H9 (cell line): Measurements from ENCODE around the gene PLD3. TPM values are rescaled to one million over a fixed set of nuclear protein-coding genes. Genes with fewer than 3 reads are reported as not detected.

Experiments
- DNase-seq: peaks from one replicate; pipeline ENCODE4 v3.0.0-alpha.2; 2017
- H2AFZ ChIP-seq: one replicate; pipeline ENCODE4 v1.6.1; 2013; ENCODE audit warnings: mild to moderate bottlenecking, low read length, control low read depth, moderate library complexity
- H2AK5ac ChIP-seq: 2 replicates; pipeline ENCODE4 v1.6.1; 2013; ENCODE audit warnings: low read length, control low read depth, mixed read lengths; ENCODE audit not compliant: insufficient read length
- H2BK120ac ChIP-seq: one replicate; pipeline ENCODE4 v1.6.1; 2013; ENCODE audit warnings: low read depth, mild to moderate bottlenecking, low read length, control low read depth, inconsistent platforms; ENCODE audit not compliant: poor library complexity, severe bottlenecking
- H2BK12ac ChIP-seq: 2 replicates; pipeline ENCODE4 v1.6.1; 2013; ENCODE audit warnings: low read length, control low read depth, mixed read lengths, low read depth; ENCODE audit not compliant: insufficient read length
- H2BK15ac ChIP-seq: 2 replicates; pipeline ENCODE4 v1.6.1; 2013; ENCODE audit warnings: low read depth, low read length, control low read depth
- H2BK20ac ChIP-seq: one replicate; pipeline ENCODE4 v1.6.1; 2013; ENCODE audit warnings: low read depth, mild to moderate bottlenecking, low read length, control low read depth, inconsistent platforms; ENCODE audit not compliant: poor library complexity, severe bottlenecking
- H2BK5ac ChIP-seq: 2 replicates; pipeline ENCODE4 v1.6.1; 2013; ENCODE audit warnings: low read length, control low read depth, mixed read lengths; ENCODE audit not compliant: insufficient read length
- H3K14ac ChIP-seq: 2 replicates; pipeline ENCODE4 v1.6.1; 2013; ENCODE audit warnings: low read length, control low read depth; ENCODE audit not compliant: insufficient read depth
- H3K18ac ChIP-seq: 2 replicates; pipeline ENCODE4 v1.6.1; 2013; ENCODE audit warnings: low read depth, mild to moderate bottlenecking, mixed read lengths, low read length, control low read depth; ENCODE audit not compliant: insufficient read length
- H3K23ac ChIP-seq: 2 replicates; pipeline ENCODE4 v1.6.1; 2013; ENCODE audit warnings: low read length, control low read depth, mixed read lengths, low read depth; ENCODE audit not compliant: insufficient read length
- H3K23me2 ChIP-seq: 2 replicates; pipeline ENCODE4 v1.6.1; 2013; ENCODE audit warnings: low read depth, mild to moderate bottlenecking, mixed read lengths, low read length, control low read depth; ENCODE audit not compliant: insufficient read length, poor library complexity, severe bottlenecking
- H3K27ac ChIP-seq: 2 replicates; pipeline ENCODE4 v1.5.1; 2013; ENCODE audit warnings: low read length, control low read depth, mixed read lengths, low read depth; ENCODE audit not compliant: insufficient read length
- H3K27me3 ChIP-seq: 2 replicates; pipeline ENCODE4 v1.6.1; 2013; ENCODE audit warnings: low read length, control low read depth, inconsistent platforms; ENCODE audit not compliant: insufficient read depth
- H3K4ac ChIP-seq: 2 replicates; pipeline ENCODE4 v1.6.1; 2013; ENCODE audit warnings: low read depth, mild to moderate bottlenecking, control low read depth, inconsistent platforms, low read length, moderate library complexity
- H3K4me1 ChIP-seq: 2 replicates; pipeline ENCODE4 v1.6.1; 2013; ENCODE audit warnings: low read length, control low read depth, inconsistent platforms; ENCODE audit not compliant: insufficient read depth
- H3K4me2 ChIP-seq: 2 replicates; pipeline ENCODE4 v1.6.1; 2013; ENCODE audit warnings: low read length, control low read depth, mixed read lengths; ENCODE audit not compliant: insufficient read length, insufficient read depth
- H3K56ac ChIP-seq: 2 replicates; pipeline ENCODE4 v1.6.1; 2013; ENCODE audit warnings: low read depth, mild to moderate bottlenecking, mixed read lengths, low read length, control low read depth; ENCODE audit not compliant: insufficient read length
- H3K79me1 ChIP-seq: 2 replicates; pipeline ENCODE4 v1.6.1; 2013; ENCODE audit warnings: low read depth, mild to moderate bottlenecking, moderate library complexity, low read length, control low read depth, inconsistent platforms; ENCODE audit not compliant: insufficient read depth, poor library complexity, severe bottlenecking
- H3K79me2 ChIP-seq: 2 replicates; pipeline ENCODE4 v1.6.1; 2013; ENCODE audit warnings: low read length, control low read depth, inconsistent platforms; ENCODE audit not compliant: insufficient read depth
- H3K9ac ChIP-seq: 2 replicates; pipeline ENCODE4 v1.6.1; 2013; ENCODE audit warnings: low read length, control low read depth, mixed read lengths; ENCODE audit not compliant: insufficient read length; ENCODE audit errors: extremely low read depth
- H3K9me3 ChIP-seq: one replicate; pipeline ENCODE4 v1.6.1; 2013; ENCODE audit warnings: low read depth, low read length, inconsistent platforms; ENCODE audit not compliant: control insufficient read depth
- H3T11ph ChIP-seq: one replicate; pipeline ENCODE4 v1.6.1; 2013; ENCODE audit warnings: mild to moderate bottlenecking, low read length, control low read depth, inconsistent platforms
- H4K20me1 ChIP-seq: one replicate; pipeline ENCODE4 v1.6.1; 2013; ENCODE audit not compliant: control insufficient read depth, insufficient read length, insufficient read depth
- H4K5ac ChIP-seq: 2 replicates; pipeline ENCODE4 v1.6.1; 2013; ENCODE audit warnings: low read depth, mild to moderate bottlenecking, mixed read lengths, low read length, control low read depth; ENCODE audit not compliant: insufficient read length
- H4K8ac ChIP-seq: replicated peaks from 2 replicates; pipeline ENCODE4 v1.6.1; 2013; ENCODE audit warnings: low read length, control low read depth, mixed read lengths, low read depth; ENCODE audit not compliant: insufficient read length
- H4K91ac ChIP-seq: 2 replicates; pipeline ENCODE4 v1.6.1; 2013; ENCODE audit warnings: low read depth, mild to moderate bottlenecking, moderate library complexity, mixed read lengths, low read length, control low read depth; ENCODE audit not compliant: insufficient read length
- H3K27ac Mint-ChIP-seq, 3 experiments: 2 replicates in 2 of 3; 3 replicates in 1 of 3; pipeline ENCODE4 v1.8.0; 2020 to 2021; ENCODE audit warnings: mixed read lengths in 3 of 3, mild to moderate bottlenecking in 1 of 3, moderate library complexity in 1 of 3
- H3K27me3 Mint-ChIP-seq: 2 replicates; pipeline ENCODE4 v1.8.0; 2021; ENCODE audit warnings: low read depth, mild to moderate bottlenecking, moderate library complexity, mixed read lengths
- H3K36me3 Mint-ChIP-seq, 3 experiments: 2 replicates in 2 of 3; 3 replicates in 1 of 3; pipeline ENCODE4 v1.8.0; 2020 to 2021; ENCODE audit warnings: low read depth in 3 of 3, mixed read lengths in 3 of 3; ENCODE audit not compliant: insufficient read depth in 1 of 3
- H3K4me1 Mint-ChIP-seq, 2 experiments: 2 replicates each; pipeline ENCODE4 v1.8.0; 2020; ENCODE audit warnings: mixed read lengths in 2 of 2
- H3K4me3 Mint-ChIP-seq, 2 experiments: 2 replicates in 1 of 2; 3 replicates in 1 of 2; pipeline ENCODE4 v1.8.0; 2020 to 2021; ENCODE audit warnings: mild to moderate bottlenecking in 2 of 2, mixed read lengths in 2 of 2, moderate library complexity in 1 of 2
- H3K9me3 Mint-ChIP-seq, 2 experiments: 2 replicates in 1 of 2; 3 replicates in 1 of 2; pipeline ENCODE4 v1.8.0; 2020; ENCODE audit warnings: mild to moderate bottlenecking in 2 of 2, mixed read lengths in 2 of 2, moderate library complexity in 1 of 2
- WGBS: extraction: QIAGEN DNeasy Blood & Tissue Kit; methylation state at CpG from one replicate; pipeline ENCODE4 v1.1.7; 2013; ENCODE audit warnings: missing lambda C conversion rate, low lambda C conversion rate, mixed read lengths; ENCODE audit not compliant: insufficient read length; ENCODE audit errors: extremely low coverage; 5-methylcytosine and 5-hydroxymethylcytosine counted together
- total RNA-seq: library from RNA; stranded (reverse); gene quantifications from 2 replicates; pipeline ENCODE4 v1.2.1, GENCODE V29; 2021
- TF ChIP-seq, protein P1 (sequence below): fragments of 200-600 bp; sonication (generic); conservative IDR thresholded peaks from 3 replicates; pipeline ENCODE4 v1.8.0; 2021; ENCODE audit warnings: antibody characterized with exemption, mild to moderate bottlenecking

PLD3 gene
- total RNA-seq, 1 experiment from 2014 or later, result 194 TPM

DNA sequence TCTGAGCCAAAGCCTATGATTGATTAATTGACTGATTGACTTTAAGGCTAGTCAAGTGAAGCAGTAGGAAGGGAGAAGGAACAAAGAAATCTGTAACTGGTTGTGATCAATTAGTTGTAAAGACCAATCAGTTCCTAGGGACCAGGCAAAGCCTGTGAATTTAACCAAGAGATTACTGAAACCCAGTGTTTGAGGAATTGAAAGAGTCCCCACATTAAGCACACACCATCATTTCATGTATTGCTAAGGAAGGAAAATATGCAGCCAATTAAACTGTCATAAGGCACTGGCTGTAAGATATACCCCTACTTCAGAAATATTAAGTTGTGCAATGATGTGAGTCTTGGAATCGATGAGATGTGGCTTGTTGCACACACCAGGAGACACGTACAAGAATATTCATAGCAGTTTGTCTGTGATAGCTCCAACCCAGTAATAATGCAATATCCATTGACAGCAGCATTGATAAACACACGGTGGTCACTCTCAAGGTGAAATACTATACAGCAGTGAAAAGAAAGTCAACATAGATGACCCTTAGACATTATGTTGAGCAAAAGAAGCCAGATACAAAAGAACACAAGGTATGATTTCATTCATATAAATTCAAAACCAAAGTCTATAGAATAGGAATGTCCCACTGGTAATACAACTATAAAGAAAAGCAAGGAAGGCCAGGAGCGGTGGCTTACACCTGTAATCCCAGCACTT lies 9.3 kb upstream of the PLD3 start:
- no peak overlapping the region for H2AK5ac ChIP-seq
- H3T11ph ChIP-seq, result no peak overlapping the region
- H3K27me3 ChIP-seq, result no peaks in the 10 kb centered on the region
- no peaks in the 10 kb centered on the region for H4K20me1 ChIP-seq
- H4K5ac ChIP-seq, result no peak overlapping the region
- no peak overlapping the region for H3K4me3 Mint-ChIP-seq
- H3K27ac Mint-ChIP-seq, result no peak overlapping the region
- no peaks in the 10 kb centered on the region for H3K27me3 Mint-ChIP-seq
- H3K79me2 ChIP-seq, result no peaks in the 10 kb centered on the region; the same call in 1 of the 2 replicates
- no peak overlapping the region for H3K27ac ChIP-seq
- H2BK5ac ChIP-seq, result no peak overlapping the region
- no peaks in the 10 kb centered on the region for H3K4me1 Mint-ChIP-seq
- no peak overlapping the region for H2BK12ac ChIP-seq
- H3K4me1 ChIP-seq, result no peaks in the 10 kb centered on the region
- no peak overlapping the region for H3K9ac ChIP-seq
- H2BK15ac ChIP-seq, result no peak overlapping the region
- no CpG with 5 or more reads among the region's 4 CpGs for WGBS
- H3K36me3 Mint-ChIP-seq, result peaks cover 2 to 25% (median 16%) of the 10 kb centered on the region in 3 experiments; a peak in 6 of 7 replicates
- H4K8ac ChIP-seq, result no peak overlapping the region
- H3K23me2 ChIP-seq, result no peaks in the 10 kb centered on the region
- no peaks in the 10 kb centered on the region for H3K79me1 ChIP-seq
- no peak overlapping the region for H2BK120ac ChIP-seq
- no peak overlapping the region for H3K4ac ChIP-seq
- no peak overlapping the region for H3K14ac ChIP-seq
- H3K23ac ChIP-seq, result no peak overlapping the region
- no peak overlapping the region for H4K91ac ChIP-seq
- H2BK20ac ChIP-seq, result no peak overlapping the region
- no peak overlapping the region for H3K18ac ChIP-seq
- DNase-seq, result no peak
- no peak overlapping the region for H3K56ac ChIP-seq
- no peak overlapping the region for H2AFZ ChIP-seq
- H3K9me3 Mint-ChIP-seq, result no peaks in the 10 kb centered on the region
- H3K9me3 ChIP-seq, result no peaks in the 10 kb centered on the region
- TF ChIP-seq, protein P1, sequence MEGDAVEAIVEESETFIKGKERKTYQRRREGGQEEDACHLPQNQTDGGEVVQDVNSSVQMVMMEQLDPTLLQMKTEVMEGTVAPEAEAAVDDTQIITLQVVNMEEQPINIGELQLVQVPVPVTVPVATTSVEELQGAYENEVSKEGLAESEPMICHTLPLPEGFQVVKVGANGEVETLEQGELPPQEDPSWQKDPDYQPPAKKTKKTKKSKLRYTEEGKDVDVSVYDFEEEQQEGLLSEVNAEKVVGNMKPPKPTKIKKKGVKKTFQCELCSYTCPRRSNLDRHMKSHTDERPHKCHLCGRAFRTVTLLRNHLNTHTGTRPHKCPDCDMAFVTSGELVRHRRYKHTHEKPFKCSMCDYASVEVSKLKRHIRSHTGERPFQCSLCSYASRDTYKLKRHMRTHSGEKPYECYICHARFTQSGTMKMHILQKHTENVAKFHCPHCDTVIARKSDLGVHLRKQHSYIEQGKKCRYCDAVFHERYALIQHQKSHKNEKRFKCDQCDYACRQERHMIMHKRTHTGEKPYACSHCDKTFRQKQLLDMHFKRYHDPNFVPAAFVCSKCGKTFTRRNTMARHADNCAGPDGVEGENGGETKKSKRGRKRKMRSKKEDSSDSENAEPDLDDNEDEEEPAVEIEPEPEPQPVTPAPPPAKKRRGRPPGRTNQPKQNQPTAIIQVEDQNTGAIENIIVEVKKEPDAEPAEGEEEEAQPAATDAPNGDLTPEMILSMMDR, result no peak
- H3K4me2 ChIP-seq, result no peak overlapping the region
